DND-41 (cell line): ENCODE results near the gene NFASC.

Experiments used
- CTCF ChIP-seq: IDR thresholded peaks from 2 replicates; pipeline ENCODE4 v1.5.1; 2012; ENCODE audit warnings: borderline replicate concordance, low read length, moderate library complexity, mild to moderate bottlenecking; ENCODE audit not compliant: poor library complexity, severe bottlenecking; ENCODE audit errors: extremely low read depth
- EZH2 ChIP-seq: IDR thresholded peaks from 3 replicates; pipeline ENCODE4 v1.6.1; 2012; ENCODE audit warnings: borderline replicate concordance, low read depth, mild to moderate bottlenecking, moderate library complexity, low read length, inconsistent platforms; ENCODE audit not compliant: severe bottlenecking

GRCh38 chr1:204936765-204937164, 66.1 kb downstream of the NFASC start:
- TF ChIP-seq CTCF: no peak
- TF ChIP-seq EZH2: no peak
